NCI-H226 (cell line): Measurements from ENCODE around the gene SLC13A5.
A peak's percentile ranks its signal among the peaks of the same experiment; 100 is the strongest.
"Not testable (repeated sequence)": the region's sequence is repeated elsewhere in the genome, so short reads cannot be mapped to it uniquely, and the experiment has no call there.

Experiments
- DNase-seq: peaks from one replicate; pipeline ENCODE4 v3.0.0-alpha.2; 2015

Gene SLC13A5

GRCh38 chr17:6683081-6683684 lies 30.0 kb downstream of the SLC13A5 start:
- DNase-seq: no peak

- no peak for DNase-seq
Measured at GRCh38 chr17:6682339-6682738, 30.8 kb downstream of the SLC13A5 start.

GRCh38 chr17:6681671-6682070 lies 31.5 kb downstream of the SLC13A5 start:
- DNase-seq: no peak

GRCh38 chr17:6681176-6681575 lies 32.0 kb downstream of the SLC13A5 start:
- no peak for DNase-seq

DNA sequence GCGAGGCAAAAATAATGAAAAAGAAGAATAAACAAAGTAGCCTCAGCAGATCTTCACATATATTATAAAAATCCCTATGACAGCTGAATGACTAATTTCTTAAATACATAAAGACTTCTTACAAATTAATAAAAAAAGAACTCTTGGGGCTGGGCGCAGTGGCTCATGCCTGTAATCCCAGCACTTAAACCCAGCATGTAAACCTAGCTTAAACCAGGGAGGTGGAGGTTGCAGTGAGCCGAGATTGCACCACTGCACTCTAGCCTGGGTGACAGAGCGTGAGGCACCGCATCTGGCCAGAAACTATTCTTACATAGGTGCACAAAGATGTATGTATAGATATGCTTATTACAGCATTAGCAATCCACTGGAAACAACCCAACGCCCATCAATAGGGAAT lies 33.9 kb downstream of the SLC13A5 start:
- DNase-seq: no peak

GRCh38 chr17:6677946-6678345 lies 35.2 kb downstream of the SLC13A5 start:
- DNase-seq: no peak

GRCh38 chr17:6677158-6677831 lies 35.9 kb downstream of the SLC13A5 start:
- no peak for DNase-seq

DNA sequence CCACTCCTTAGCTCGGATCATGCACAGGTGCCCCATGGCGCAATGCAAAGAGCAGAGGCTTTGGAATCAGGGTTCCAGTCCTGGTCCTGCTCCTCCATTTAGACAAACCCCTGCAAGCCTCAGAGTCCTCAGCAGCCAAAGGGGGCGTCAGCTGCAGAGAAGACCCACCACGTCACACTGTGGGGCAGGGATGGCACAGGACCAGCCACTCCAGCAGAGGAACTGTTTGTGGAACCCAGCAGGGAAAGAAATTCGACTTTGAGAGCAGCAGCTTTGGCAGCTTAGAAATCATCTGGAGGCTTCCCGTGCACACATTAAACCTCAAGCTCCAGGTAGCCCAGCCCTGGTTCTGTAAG lies 36.4 kb downstream of the SLC13A5 start:
- no peak for DNase-seq

DNA sequence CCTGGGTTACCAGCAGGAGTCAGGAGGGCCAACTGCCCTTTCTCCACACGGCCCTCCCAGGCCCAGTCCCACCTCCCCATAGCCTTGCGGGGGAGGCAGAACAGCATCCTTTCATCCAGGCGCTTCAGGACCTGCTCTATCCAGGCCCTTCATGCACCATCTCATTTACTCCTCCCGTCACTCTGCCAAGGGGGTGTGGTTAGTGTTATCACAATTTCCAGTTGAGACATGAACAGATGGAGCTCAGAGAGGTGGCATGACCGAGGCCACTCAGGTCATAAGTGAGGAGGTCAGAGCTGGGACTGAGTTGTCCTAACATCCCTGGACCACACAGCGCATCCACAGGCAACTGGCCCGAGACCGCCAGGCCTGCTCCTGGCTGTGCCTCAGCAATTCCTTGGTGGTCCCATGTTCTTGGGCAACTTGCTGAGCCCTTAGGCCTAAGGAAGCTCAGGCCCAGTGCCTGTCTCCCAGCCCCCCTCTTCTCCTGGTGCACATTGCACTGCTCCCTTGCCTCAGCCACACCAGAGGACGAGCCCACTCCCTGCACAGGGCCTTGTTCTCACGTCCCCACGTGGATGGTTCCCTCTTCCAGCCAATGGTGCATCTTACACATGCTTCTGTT lies 37.9 kb downstream of the SLC13A5 start:
- no peak for DNase-seq

DNA sequence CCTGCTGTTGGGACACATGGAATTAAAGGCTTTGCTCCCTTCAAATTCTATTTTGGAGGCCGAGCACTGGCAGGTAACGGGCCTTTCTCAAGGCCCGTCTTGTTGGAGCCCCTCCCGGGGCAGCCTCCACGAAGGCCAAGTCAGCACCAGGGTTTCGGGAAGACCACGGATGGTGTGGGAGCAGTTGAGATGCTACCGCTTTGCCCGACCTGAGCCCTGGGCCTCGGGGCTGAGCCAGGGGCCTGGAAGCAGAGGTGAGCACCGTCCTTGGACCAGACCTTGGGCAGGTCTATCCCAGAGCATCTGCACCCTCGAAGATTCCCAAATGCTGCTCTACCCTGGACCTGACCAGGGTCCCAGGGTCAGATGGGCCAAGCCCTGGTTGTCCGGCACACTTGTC lies 38.6 kb downstream of the SLC13A5 start:
- DNase-seq: no peak

DNA sequence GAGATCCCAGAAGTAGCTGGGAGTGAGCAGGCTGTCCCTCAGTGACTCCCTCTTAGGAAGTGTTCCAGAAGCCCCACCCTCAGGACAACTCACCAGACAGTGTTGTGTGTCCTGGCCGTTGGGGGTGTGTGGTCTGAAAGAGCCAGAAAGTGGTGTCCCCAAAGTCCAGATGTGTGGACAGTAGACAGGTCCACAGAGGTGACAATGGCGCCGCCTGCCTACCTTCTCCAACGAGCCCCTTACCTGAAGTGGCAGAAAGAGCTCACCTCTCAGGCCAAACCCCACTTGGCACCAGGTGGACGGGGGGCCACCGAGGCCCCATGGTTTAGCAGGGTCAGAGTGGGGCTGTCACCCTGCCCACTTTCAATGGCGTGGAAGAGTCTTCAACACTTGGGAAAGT lies 41.7 kb downstream of the SLC13A5 start:
- DNase-seq: no peak

DNA sequence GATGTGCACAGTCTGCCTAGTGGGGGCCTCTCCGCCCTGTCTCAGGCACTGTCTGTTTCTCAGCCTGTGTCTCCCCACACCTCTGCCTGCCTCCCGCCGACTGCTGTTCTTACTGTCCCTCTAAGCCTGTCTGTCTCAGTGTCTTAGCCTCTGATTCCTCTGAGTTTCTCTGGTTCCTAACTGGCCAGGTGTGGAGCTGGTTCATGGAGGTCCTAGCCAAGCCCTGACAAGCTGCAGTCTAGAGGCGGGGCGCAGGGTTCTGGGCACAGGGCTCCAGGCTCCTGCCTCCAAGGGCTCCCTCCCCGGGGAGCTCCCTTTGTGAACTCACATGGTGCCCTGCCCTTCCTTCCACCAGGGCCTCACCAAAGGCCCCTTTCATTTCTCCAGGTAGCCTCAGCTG lies 42.2 kb downstream of the SLC13A5 start:
- no peak for DNase-seq

GRCh38 chr17:6670571-6670970 lies 42.6 kb downstream of the SLC13A5 start:
- no peak for DNase-seq

GRCh38 chr17:6669479-6670212 lies 43.5 kb downstream of the SLC13A5 start:
- no peak for DNase-seq

- DNase-seq: no peak
Measured at GRCh38 chr17:6668727-6669425, 44.3 kb downstream of the SLC13A5 start.

GRCh38 chr17:6668219-6668618 lies 45.0 kb downstream of the SLC13A5 start:
- DNase-seq: no peak

- no peak for DNase-seq
Measured at GRCh38 chr17:6667516-6667915, 45.7 kb downstream of the SLC13A5 start.

DNA sequence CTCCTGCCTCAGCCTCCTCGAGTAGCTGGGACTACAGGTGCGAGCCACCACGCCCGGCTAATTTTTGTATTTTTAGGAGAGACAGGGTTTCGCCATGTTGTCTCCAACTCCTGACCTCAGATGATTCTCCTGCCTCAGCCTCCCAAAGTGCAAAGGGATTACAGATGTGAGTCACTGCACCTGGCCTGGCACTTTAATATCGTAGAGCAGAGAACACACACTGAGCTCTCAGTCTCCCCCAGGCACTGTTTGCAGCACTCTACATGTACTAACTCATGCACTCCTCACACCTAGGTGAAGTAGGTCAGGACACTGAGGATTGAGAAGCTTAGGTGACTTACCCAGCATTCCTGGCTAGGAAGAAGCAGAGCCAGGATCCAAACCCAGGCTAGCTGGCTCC lies 46.6 kb downstream of the SLC13A5 start:
- no peak for DNase-seq

DNA sequence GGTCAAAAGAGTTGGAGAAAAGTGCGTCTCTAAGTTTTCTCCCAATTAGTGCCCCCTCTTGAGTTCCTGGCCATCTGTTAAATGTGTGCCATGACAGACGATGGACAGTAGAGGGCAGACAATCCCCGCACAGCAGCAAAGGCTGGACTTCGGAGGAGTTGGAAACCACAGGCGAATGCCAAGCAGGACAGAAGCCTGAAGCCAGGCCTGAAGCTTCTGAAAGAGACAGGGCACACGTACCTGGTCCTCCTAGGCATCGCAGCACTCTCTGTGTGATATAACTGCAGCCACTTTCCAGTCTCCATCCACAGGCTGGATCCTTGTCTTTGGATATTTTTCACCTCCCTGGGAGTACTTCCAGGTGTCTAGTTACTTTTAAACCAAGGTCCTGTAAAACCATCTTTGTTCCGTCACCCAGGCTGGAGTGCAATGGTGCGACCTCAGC lies 47.1 kb downstream of the SLC13A5 start:
- DNase-seq: peak; percentile 63

- not testable (repeated sequence) for DNase-seq
Measured at GRCh38 chr17:6663200-6663599, 50.0 kb downstream of the SLC13A5 start.

DNA sequence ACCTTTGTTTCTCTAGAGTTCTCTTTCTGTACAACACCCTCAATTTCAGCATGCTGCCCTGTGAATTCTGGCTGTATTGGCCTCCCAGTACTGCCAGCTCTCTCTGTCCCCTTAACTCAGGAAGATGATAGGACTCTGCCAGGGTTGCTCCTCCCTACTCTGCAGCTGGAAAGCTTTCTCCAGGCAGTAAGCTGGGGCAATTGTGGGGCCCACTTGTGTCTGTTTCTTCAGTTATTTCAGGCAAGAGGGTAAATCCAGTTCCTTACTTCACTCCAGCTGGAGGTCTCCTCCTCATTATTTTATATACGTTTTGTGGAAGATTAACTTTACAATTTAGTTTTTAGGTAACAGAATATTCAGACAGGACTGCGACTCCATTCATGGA lies 51.7 kb downstream of the SLC13A5 start:
- no peak for DNase-seq

DNA sequence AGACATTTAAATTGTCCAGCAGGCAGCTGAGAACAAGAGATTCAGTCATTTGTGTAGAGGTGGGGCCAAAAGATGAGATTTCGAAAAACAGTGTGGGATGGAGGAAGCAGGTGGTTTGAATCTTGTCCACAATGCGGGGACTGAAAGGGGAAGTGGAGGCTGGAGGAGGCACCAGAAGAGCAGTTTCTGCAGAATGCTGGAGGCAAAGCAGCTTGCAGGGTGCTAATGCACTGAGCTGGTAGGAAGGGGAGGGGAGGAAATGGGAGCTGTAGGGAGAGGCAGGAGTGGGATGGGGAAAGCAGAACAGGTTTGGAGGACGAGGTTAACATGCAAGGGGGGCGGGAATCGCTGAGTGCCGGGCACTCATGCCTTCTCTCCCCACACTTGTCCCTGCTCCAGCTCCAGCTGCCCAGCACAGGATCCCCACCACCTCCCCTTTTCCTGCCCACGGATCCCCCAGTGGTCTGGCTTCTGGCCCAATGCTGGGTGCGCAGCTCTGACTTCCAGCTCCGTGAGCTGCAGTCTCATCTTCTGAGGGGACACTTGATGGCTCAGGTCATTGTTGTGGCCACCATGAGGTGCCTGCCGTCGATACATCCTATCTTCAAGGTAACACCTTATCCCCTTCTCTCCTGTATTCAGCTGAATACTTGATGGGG lies 52.2 kb downstream of the SLC13A5 start:
- no peak for DNase-seq

DNA sequence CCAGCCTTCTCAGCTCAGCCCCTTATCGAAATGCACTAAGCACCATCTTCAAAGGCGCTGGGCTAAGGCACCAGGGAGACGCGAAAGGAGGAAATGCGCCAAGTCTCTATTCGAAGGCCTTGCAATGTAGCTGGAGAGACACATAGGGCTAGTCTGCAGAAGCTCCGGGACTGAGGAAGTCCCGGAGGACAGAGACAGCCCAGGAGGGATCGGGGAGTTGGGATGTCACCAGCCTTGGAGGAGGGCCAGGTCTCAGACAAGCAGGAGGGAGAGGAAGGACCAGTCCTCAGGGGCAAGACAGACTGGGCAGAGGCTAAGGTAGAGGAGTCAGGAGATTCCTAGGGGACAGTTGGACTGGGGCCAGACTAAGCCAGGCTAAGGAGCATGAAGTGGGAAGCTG lies 53.1 kb downstream of the SLC13A5 start:
- DNase-seq: no peak
